Right lobe of liver (tissue), 4 donors: ENCODE results near the gene PRSS38.

Source experiments
- CTCF ChIP-seq, 4 donors: fragments of 200-600 bp in 3 of 4; fragments of 450-650 bp in 1 of 4; IDR thresholded peaks; one replicate each; pipeline versions ENCODE4 v1.5.1 to v1.8.0; 2016 to 2022; ENCODE audit warnings: antibody characterized with exemption in 4 of 4, mild to moderate bottlenecking in 2 of 4
- POLR2A ChIP-seq: fragments of 450-650 bp; IDR thresholded peaks from one replicate; pipeline ENCODE4 v1.6.1; 2017; ENCODE audit warnings: antibody characterized with exemption, mild to moderate bottlenecking
- donor health status: DM: no; HTN: no; CAD: no.
- donor health status: DM: no; HTN: no; CAD: no.
- donor health status: DM: no; HTN: yes; CAD: no.

DNA sequence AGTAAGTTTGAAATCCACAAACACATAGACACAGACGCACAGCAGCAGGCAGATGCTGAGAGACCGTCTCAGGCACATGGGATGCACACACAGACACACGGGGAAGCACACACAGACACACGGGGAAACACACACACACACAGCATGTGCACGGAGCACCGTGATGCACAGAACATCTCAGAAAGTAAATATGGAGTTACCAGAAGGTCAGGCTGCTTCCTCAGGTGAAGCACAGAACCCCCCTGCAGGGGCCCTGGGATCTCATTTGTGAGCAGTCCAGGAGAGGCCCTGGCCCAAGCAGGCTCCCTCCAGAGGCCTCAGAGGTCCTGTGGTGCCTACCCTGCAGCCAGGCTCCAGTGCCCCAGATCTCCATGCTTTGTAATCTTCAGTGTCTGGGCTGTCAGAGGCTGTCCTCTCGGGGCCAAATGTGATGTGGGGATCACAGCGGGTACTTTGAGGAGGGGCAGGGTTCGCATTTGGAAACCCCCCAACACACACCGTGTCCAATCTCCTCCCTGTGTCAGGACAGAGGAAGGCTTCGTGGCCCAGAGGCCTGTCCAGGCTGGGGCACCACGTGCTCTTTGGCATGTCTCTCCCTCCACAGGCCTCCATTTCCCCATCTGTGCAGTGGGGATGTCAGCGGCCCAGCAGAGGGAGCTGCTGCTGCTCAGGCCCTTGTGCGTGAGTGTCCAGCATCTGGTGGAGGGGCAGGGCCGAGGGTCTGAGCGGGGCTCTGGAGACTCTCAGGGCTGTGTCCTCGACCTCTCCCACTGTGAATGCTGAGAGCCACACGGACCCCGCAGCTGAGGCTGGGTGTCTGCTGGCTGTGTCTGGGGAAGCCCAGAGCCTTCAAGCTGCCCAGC lies 23.0 kb upstream of the PRSS38 start:
- TF ChIP-seq CTCF (IDR thresholded peaks at IDR 0.05), result no peak
- TF ChIP-seq POLR2A, result no peak
